ENCODE results near the gene ST3GAL2.

The ST3GAL2 gene

GRCh38 chr16:70380919-70381603 is 57.8 kb downstream of the ST3GAL2 start:
- Histone ChIP-seq H3K27ac (peak overlapping the region; percentile 68), H3K79me2 (no peaks in the 10 kb centered on the region), H3K4me1 (peaks cover 5% of the 10 kb centered on the region), H3K9ac (peak overlapping the region; percentile 5), H3K4me3 (ENCODE audit: low read depth, low read length) (peak overlapping the region; percentile 65), H3K9me3 (ENCODE audit: control insufficient read depth, low read length) (no peaks in the 10 kb centered on the region), H3K27me3 (ENCODE audit: control insufficient read depth, insufficient read depth, low read length) (no peaks in the 10 kb centered on the region), H2AFZ (peak overlapping the region; percentile 84), H3K36me3 (ENCODE audit: control insufficient read depth, insufficient read depth, low read length) (no peaks in the 10 kb centered on the region), H3K4me2 (ENCODE audit: low read length) (peak overlapping the region; percentile 87)
- peak; percentile 44 for TF ChIP-seq CTCF (IDR thresholded peaks at IDR 0.05)

- peaks cover 5% of the 10 kb centered on the region for H3K4me1 ChIP-seq
- TF ChIP-seq CTCF (IDR thresholded peaks at IDR 0.05) = no peak
- H3K9ac ChIP-seq = no peak overlapping the region
- H3K36me3 ChIP-seq (ENCODE audit: control insufficient read depth, insufficient read depth, low read length) = no peaks in the 10 kb centered on the region
- peak overlapping the region; percentile 87 for H3K4me2 ChIP-seq (ENCODE audit: low read length)
- peak overlapping the region; percentile 65 for H3K4me3 ChIP-seq (ENCODE audit: low read depth, low read length)
- no peaks in the 10 kb centered on the region for H3K27me3 ChIP-seq (ENCODE audit: control insufficient read depth, insufficient read depth, low read length)
- no peaks in the 10 kb centered on the region for H3K79me2 ChIP-seq
- peak overlapping the region; percentile 68 for H3K27ac ChIP-seq
- peak overlapping the region; percentile 84 for H2AFZ ChIP-seq
- no peaks in the 10 kb centered on the region for H3K9me3 ChIP-seq (ENCODE audit: control insufficient read depth, low read length)
Observed at GRCh38 chr16:70380248-70380918, 58.5 kb downstream of the ST3GAL2 start.

- Histone ChIP-seq H3K9me3 (ENCODE audit: control insufficient read depth, low read length) (no peaks in the 10 kb centered on the region), H3K27ac (no peak overlapping the region), H3K36me3 (ENCODE audit: control insufficient read depth, insufficient read depth, low read length) (no peaks in the 10 kb centered on the region), H3K4me1 (peaks cover 5% of the 10 kb centered on the region), H3K79me2 (no peaks in the 10 kb centered on the region), H3K4me3 (ENCODE audit: low read depth, low read length) (no peak overlapping the region), H3K9ac (no peak overlapping the region), H3K4me2 (ENCODE audit: low read length) (no peak overlapping the region), H3K27me3 (ENCODE audit: control insufficient read depth, insufficient read depth, low read length) (no peaks in the 10 kb centered on the region), H2AFZ (no peak overlapping the region)
- no peak for TF ChIP-seq CTCF (IDR thresholded peaks at IDR 0.05)
Observed at GRCh38 chr16:70378869-70379493, 59.9 kb downstream of the ST3GAL2 start.

- Histone ChIP-seq H3K4me1 (peaks cover 5% of the 10 kb centered on the region), H3K36me3 (ENCODE audit: control insufficient read depth, insufficient read depth, low read length) (no peaks in the 10 kb centered on the region), H3K4me2 (ENCODE audit: low read length) (no peak overlapping the region), H3K9me3 (ENCODE audit: control insufficient read depth, low read length) (no peaks in the 10 kb centered on the region), H3K27ac (no peak overlapping the region), H3K27me3 (ENCODE audit: control insufficient read depth, insufficient read depth, low read length) (no peaks in the 10 kb centered on the region), H3K79me2 (no peaks in the 10 kb centered on the region), H3K4me3 (ENCODE audit: low read depth, low read length) (no peak overlapping the region), H2AFZ (no peak overlapping the region), H3K9ac (no peak overlapping the region)
- TF ChIP-seq CTCF (IDR thresholded peaks at IDR 0.05) = no peak
Observed at GRCh38 chr16:70377782-70378181, 61.1 kb downstream of the ST3GAL2 start.

Measured in parathyroid adenoma (tissue), 2 donors.